IPS DF 6.9 (cell line): ENCODE measurements around the gene TCF23.

Experiments
- DNase-seq: peaks from one replicate; pipeline ENCODE4 v3.0.0-alpha.2; 2013; ENCODE audit warnings: low read depth, low spot score
- H3K27ac ChIP-seq: one replicate; pipeline ENCODE4 v1.5.1; 2013; ENCODE audit warnings: low read length, control low read depth
- H3K27me3 ChIP-seq: 2 replicates; pipeline ENCODE4 v1.6.1; 2013; ENCODE audit warnings: mild to moderate bottlenecking, low read length; ENCODE audit not compliant: control insufficient read depth, insufficient read depth
- H3K36me3 ChIP-seq: 2 replicates; pipeline ENCODE4 v1.6.1; 2013; ENCODE audit warnings: low read length; ENCODE audit not compliant: control insufficient read depth, insufficient read depth
- H3K4me1 ChIP-seq: 2 replicates; pipeline ENCODE4 v1.6.1; 2013; ENCODE audit warnings: low read length; ENCODE audit not compliant: control insufficient read depth, insufficient read depth
- H3K4me3 ChIP-seq: 2 replicates; pipeline ENCODE4 v1.5.1; 2013; ENCODE audit warnings: mild to moderate bottlenecking, low read length
- H3K9me3 ChIP-seq: 2 replicates; pipeline ENCODE4 v1.6.1; 2013; ENCODE audit warnings: low read length, inconsistent platforms; ENCODE audit not compliant: control insufficient read depth, insufficient read depth
- WGBS: extraction: QIAGEN DNeasy Blood & Tissue Kit; methylation state at CpG from one replicate; pipeline ENCODE4 v1.1.7; 2013; ENCODE audit warnings: mixed read lengths, missing lambda C conversion rate; ENCODE audit not compliant: insufficient read length, insufficient coverage; 5-methylcytosine and 5-hydroxymethylcytosine counted together

TCF23 gene

DNA sequence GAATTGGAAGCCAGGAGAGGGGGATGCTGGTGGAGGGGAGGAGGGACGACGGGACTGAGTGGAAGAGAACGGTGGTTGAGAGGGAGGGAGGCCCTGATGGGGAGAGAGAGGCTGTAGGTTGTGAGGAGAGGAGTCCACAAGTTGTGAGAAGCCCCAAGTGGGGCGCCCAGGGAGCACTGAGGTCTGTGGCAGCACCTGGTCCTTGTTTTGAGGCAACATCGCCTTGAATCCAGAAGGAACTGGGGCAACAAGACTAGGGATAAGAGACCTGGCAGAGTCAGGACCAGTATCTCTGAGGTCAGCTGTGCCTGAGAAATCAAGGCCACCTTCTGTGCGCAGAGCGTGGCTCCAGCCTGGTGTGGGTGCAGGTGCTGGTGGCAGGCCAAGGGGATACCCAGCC lies 10.7 kb upstream of the TCF23 start:
- H3K4me3 ChIP-seq: no peak overlapping the region
- no peaks in the 10 kb centered on the region for H3K36me3 ChIP-seq
- 0 out of 2 replicates have a peak, but pooled peaks cover 2% of the 10 kb centered on the region for H3K4me1 ChIP-seq
- H3K27me3 ChIP-seq: no peaks in the 10 kb centered on the region
- no peak overlapping the region for H3K27ac ChIP-seq
- no peaks in the 10 kb centered on the region for H3K9me3 ChIP-seq
- WGBS: no CpG with 5 or more reads among the region's 7 CpGs
- no peak for DNase-seq

DNA sequence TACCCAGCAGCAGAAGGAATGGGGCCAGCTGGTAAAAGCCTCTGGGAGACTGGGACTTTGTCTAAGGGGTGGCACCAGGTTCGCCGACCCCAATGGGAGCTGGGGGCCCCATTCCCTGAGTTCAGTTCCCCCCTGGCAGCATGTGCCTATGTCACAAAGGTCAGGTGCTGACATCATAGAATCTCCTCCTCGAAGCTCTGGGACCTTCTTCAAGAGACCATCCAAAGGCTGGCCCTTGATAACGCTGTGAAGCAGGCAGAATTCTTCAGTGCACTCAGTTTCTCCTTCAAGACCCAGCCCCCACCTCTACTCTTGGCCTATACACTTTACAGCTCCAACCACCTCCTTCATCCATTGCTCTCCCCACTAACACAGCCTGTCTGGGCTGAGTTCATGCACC lies 9.5 kb upstream of the TCF23 start, which contains the start of gene PRR30:
Gene PRR30, minus strand, starts transcription at position 101 of the 400 bp plus-strand sequence. CDS start 1,081 bp downstream, outside the sequence.
- Histone ChIP-seq H3K27me3 (no peaks in the 10 kb centered on the region), H3K27ac (no peak within 1 kb of the TSS), H3K4me1 (no peaks in the 10 kb centered on the region), H3K4me3 (no peak within 1 kb of the TSS), H3K36me3 (no peaks in the 10 kb centered on the region), H3K9me3 (no peaks in the 10 kb centered on the region)
- WGBS: no CpG with 5 or more reads among the region's 4 CpGs
- no peak for DNase-seq

DNA sequence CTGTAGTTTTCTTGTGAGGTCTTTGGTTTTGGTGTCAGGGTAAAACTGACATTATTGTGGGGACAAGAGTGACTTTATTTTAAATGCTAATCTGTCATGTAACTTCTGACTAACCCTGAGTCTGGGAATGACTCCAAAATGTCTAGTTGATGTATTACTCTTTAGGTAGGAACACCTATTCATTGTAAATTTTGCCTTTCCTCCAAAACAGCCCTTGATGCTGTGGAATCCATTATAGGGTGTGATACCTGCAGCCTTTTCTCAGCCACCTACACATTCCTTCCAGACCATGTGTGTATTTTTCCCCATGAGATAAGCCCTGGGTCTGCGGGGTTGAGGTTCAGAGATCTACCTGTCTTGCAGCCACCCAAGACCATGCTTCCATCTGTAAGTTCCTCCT lies 5.5 kb upstream of the TCF23 start:
- no peaks in the 10 kb centered on the region for H3K27me3 ChIP-seq
- H3K36me3 ChIP-seq: no peaks in the 10 kb centered on the region
- WGBS: no CpG with 5 or more reads among the region's 1 CpG
- H3K9me3 ChIP-seq: no peaks in the 10 kb centered on the region
- no peaks in the 10 kb centered on the region for H3K4me1 ChIP-seq
- no peak for DNase-seq
- H3K27ac ChIP-seq: no peak overlapping the region
- H3K4me3 ChIP-seq: no peak overlapping the region

DNA sequence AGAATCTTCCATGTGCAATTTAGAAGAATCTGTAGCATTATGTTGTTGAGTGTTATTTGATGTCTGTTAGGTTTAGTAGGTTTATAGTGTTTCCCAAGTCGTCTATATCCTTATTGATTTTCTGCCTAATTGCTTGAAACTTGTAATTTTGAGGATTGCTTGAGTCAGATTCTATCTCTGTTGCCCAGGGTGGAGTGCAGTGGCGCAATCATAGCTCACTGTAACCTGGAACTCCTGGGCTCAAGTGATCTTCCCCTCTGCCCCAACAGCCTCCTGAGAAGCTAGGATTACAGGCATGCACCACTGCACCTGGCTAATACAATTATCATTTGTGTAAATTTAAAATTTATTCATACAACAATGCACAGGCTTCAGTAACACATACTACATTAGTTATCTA lies 3.1 kb upstream of the TCF23 start:
- no peaks in the 10 kb centered on the region for H3K4me1 ChIP-seq
- no peaks in the 10 kb centered on the region for H3K27me3 ChIP-seq
- H3K9me3 ChIP-seq: no peaks in the 10 kb centered on the region
- no peak overlapping the region for H3K27ac ChIP-seq
- no peak overlapping the region for H3K4me3 ChIP-seq
- H3K36me3 ChIP-seq: no peaks in the 10 kb centered on the region
- no CpG with 5 or more reads among the region's 2 CpGs for WGBS
- no peak for DNase-seq

DNA sequence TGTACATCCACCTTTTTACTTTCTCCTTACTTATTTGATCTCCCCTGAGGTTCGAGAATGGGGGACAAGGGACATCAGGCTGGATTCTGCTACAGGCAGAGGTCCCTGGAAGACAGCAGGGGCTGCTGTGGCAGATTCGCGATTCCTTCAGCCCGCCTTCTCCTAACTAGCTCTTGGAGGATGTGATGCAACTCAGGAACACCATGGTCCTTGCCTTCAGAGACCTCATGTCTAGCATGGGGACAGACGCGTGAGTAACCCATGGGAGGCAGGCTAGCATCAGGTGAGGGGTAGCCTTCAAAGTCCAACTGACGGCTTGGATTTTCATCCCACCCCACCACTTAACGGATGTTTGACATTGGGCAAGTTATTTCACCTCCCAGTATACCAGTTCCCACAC lies 869 bp upstream of the TCF23 start:
- WGBS: no CpG with 5 or more reads among the region's 8 CpGs
- no peaks in the 10 kb centered on the region for H3K9me3 ChIP-seq
- no peak overlapping the region for H3K4me3 ChIP-seq
- no peaks in the 10 kb centered on the region for H3K36me3 ChIP-seq
- H3K27ac ChIP-seq: no peak overlapping the region
- H3K4me1 ChIP-seq: no peaks in the 10 kb centered on the region
- DNase-seq: no peak
- H3K27me3 ChIP-seq: no peaks in the 10 kb centered on the region

DNA sequence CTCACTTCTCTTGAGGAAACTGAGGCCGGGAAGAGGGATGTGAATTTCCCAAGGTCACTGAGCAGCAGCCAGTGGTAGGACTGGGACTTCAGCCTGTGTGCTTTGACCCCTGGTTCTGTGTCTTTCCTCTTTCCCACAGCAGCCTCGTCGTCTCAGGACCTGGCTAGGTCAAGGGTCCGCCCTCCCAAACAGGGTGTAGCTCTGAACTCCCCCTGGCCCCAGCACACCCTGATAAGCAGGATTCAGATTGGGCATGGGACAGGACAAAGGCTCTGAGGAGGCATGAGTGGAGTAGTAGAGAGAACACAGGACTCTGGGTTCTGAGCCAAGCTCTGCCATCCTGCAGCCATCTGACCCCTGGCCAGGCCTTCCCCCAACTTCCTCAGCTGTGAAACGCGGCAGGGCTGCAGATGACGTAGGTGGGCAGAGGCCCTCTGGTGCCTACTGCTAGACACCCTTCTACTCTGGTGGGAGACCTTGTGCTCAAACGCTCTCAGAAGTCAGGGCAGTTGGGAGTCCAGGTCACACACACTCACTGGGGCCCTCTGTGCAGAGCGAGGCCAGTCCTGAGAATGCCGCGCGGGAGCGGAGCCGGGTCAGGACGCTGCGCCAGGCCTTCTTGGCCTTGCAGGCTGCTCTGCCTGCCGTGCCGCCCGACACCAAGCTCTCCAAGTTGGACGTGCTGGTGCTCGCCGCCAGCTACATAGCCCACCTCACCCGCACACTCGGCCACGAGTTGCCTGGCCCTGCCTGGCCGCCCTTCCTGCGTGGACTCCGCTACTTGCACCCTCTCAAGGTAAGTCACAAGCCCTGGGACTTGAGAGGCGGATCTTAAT lies 984 bp downstream of the TCF23 start:
- H3K4me3 ChIP-seq: no peak overlapping the region
- H3K4me1 ChIP-seq: no peaks in the 10 kb centered on the region
- no peak for DNase-seq
- H3K9me3 ChIP-seq: no peaks in the 10 kb centered on the region
- no peak overlapping the region for H3K27ac ChIP-seq
- H3K36me3 ChIP-seq: no peaks in the 10 kb centered on the region
- WGBS: no CpG with 5 or more reads among the region's 29 CpGs
- no peaks in the 10 kb centered on the region for H3K27me3 ChIP-seq

DNA sequence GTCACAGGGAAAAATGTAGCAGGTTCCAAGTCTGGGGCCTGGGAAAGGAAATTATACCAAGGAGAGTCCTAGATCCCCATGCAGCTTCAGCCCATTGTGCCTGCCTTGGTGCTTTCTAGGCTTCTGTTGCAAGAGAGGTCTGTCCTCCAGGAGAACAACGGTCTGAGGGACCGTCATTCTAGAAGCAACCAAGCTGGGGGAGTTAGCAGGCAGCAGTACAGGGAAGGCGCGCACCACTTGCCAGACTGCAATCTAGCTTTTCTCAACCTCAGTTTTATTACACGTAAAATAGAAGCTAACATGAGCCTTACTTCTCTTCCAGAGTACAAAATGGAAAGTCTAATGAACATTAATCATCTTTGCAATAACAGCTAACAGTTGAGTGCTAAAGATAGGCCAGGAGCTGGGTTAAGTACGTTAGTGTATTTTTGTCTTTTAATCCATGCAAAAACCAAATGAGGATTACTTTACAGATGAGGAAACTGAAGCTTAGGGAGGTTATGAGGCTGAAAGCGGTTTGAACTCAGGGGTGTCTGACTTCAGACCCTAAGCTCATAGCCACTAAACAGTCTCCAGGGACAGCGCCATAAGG lies 1.9 kb downstream of the TCF23 start:
- no peaks in the 10 kb centered on the region for H3K36me3 ChIP-seq
- no peaks in the 10 kb centered on the region for H3K4me1 ChIP-seq
- H3K9me3 ChIP-seq: no peaks in the 10 kb centered on the region
- WGBS: no CpG with 5 or more reads among the region's 8 CpGs
- no peak overlapping the region for H3K27ac ChIP-seq
- no peak for DNase-seq
- no peaks in the 10 kb centered on the region for H3K27me3 ChIP-seq
- H3K4me3 ChIP-seq: no peak overlapping the region

DNA sequence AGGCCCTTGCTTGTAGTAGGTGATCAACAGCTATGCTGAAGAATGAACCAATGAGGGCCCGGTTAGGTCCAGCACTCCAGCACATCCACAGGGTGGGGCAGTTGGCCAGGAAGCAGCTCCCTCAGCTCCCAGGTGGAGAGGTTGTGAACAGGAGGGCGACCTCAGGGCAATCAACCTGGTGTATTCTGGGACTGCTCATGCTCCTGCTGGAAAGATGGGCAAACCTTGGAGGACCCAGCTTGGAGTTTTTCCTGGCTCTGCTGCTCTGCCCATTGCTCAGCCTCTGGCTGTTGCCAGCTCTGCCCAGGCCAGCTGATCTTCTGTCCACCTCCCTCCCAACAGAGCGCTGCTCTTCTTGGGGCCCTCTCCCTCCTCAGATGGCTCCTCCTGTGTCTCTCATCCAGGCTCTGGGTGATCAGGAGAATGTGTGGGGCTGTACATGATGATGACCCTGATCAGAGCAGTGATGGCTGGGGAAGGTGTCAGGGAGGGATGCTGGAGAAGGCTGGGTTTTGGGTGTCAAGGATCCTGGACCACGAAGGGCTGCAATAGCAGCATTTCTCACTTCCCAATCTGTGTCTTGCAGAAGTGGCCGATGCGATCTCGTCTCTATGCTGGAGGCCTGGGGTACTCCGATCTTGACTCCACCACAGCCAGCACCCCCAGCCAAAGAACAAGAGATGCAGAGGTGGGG lies 3.4 kb downstream of the TCF23 start:
- no peaks in the 10 kb centered on the region for H3K9me3 ChIP-seq
- no peaks in the 10 kb centered on the region for H3K4me1 ChIP-seq
- no peak for DNase-seq
- H3K27me3 ChIP-seq: no peaks in the 10 kb centered on the region
- no peak overlapping the region for H3K4me3 ChIP-seq
- H3K36me3 ChIP-seq: no peaks in the 10 kb centered on the region
- no CpG with 5 or more reads among the region's 8 CpGs for WGBS
- no peak overlapping the region for H3K27ac ChIP-seq

DNA sequence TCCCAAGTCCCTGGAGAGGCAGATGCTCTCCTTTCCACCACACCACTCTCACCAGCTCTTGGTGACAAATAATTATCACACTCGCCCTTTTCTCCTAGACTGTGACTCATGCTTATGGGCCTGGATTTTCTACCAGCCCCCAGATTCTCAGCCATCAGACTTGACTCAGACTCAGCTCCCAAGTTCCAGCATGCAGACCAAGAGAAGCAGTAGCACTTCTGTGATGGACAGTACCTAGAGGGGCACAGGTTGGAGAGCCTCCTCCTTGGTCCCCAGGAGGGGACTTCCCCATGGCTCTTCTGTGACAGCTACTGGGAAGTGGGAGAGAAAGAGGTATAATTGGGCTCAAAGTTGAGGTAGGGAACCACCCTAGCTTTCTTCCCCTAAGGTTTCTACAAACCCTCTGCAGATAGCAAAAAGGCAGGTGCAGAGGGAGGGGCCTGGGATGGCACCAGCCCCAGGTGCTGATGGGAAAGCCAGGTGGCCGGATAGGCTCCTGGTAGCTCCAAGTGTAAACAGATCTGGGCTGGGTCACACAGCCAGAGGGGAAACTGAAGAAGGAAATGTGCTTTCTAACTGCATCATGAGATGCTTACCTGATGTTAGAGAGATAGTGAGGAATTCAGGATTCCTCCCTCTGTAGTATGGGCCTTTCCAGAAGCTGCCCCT lies 4.1 kb downstream of the TCF23 start:
- Histone ChIP-seq H3K27ac (no peak overlapping the region), H3K9me3 (no peaks in the 10 kb centered on the region), H3K36me3 (no peaks in the 10 kb centered on the region), H3K4me3 (no peak overlapping the region), H3K4me1 (no peaks in the 10 kb centered on the region), H3K27me3 (no peaks in the 10 kb centered on the region)
- DNase-seq: no peak
- WGBS: no CpG with 5 or more reads among the region's 2 CpGs

DNA sequence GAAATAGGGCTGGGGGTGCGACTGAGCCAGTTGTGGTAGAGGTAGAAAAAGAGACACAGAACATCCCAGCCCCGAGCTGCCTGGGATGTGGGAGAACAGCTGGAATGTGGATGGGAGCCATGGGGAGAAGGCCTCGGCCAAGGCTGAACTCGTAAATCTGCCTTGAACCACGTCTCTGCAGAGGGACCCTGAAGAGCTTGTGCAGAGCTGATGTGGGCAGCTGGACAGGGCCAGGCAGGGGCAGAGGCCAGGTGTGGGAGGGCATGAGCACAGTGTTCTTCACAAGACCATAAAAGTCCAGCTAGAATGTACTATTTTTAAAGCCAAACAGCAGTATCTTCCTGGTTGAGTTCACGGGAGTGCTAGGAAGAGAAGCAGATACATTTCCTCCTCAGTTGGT lies 5.7 kb downstream of the TCF23 start:
- 0 out of 2 replicates have a peak, but pooled peaks cover 2% of the 10 kb centered on the region for H3K4me1 ChIP-seq
- no CpG with 5 or more reads among the region's 6 CpGs for WGBS
- H3K27me3 ChIP-seq: no peaks in the 10 kb centered on the region
- no peak for DNase-seq
- no peak overlapping the region for H3K4me3 ChIP-seq
- no peaks in the 10 kb centered on the region for H3K9me3 ChIP-seq
- H3K36me3 ChIP-seq: no peaks in the 10 kb centered on the region
- no peak overlapping the region for H3K27ac ChIP-seq
